OCI-LY7 (cell line): ENCODE results near the gene ARHGEF12.

Experiments
- EZH2phosphoT487 ChIP-seq: fragments of 200-600 bp; sonication (generic); IDR thresholded peaks from 2 replicates; pipeline ENCODE4 v1.6.1; 2018; ENCODE audit warnings: low read depth, borderline replicate concordance, mild to moderate bottlenecking, mixed run types, antibody characterized with exemption, low read length, moderate library complexity, mixed read lengths
- TF ChIP-seq, protein P1 (sequence below): fragments of 200-600 bp; sonication (generic); conservative IDR thresholded peaks from 2 replicates; pipeline ENCODE4 v1.5.1; 2014; ENCODE audit warnings: mild to moderate bottlenecking, antibody characterized with exemption, low read length, moderate library complexity, mixed read lengths

DNA sequence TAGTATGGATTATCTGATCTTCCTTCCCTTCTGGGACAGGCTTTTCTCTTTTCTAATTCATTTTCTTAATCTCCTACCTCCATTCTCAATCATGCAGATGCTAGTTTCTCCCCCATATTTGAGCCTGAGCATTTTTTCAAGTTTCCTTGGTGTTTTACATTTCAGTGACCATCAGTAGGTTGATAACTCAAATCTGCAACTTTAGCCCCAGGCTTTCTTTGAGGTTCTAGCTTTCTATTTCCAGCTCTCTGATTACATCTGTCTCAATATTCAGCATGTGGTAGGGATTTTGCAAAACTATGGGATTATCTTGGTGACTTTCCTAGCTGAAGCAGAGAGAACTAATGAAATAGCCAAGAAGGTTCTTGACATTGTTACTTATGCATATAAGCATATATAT lies 67.8 kb downstream of the ARHGEF12 start:
- TF ChIP-seq, protein P1, sequence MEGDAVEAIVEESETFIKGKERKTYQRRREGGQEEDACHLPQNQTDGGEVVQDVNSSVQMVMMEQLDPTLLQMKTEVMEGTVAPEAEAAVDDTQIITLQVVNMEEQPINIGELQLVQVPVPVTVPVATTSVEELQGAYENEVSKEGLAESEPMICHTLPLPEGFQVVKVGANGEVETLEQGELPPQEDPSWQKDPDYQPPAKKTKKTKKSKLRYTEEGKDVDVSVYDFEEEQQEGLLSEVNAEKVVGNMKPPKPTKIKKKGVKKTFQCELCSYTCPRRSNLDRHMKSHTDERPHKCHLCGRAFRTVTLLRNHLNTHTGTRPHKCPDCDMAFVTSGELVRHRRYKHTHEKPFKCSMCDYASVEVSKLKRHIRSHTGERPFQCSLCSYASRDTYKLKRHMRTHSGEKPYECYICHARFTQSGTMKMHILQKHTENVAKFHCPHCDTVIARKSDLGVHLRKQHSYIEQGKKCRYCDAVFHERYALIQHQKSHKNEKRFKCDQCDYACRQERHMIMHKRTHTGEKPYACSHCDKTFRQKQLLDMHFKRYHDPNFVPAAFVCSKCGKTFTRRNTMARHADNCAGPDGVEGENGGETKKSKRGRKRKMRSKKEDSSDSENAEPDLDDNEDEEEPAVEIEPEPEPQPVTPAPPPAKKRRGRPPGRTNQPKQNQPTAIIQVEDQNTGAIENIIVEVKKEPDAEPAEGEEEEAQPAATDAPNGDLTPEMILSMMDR = no peak
- TF ChIP-seq EZH2phosphoT487 = no peak
